Mesodermal cell (in vitro differentiated cells): Measurements from ENCODE around the gene OR4S1.
"Not testable (repeated sequence)": the region's sequence is repeated elsewhere in the genome, so short reads cannot be mapped to it uniquely, and the experiment has no call there.

ENCODE experiments used
- H3K27ac ChIP-seq: 2 replicates; pipeline ENCODE4 v1.7.0; 2013; ENCODE audit warnings: mild to moderate bottlenecking, low read depth, low read length, moderate library complexity; ENCODE audit not compliant: severe bottlenecking
- H3K36me3 ChIP-seq: 2 replicates; pipeline ENCODE4 v1.7.1; 2013; ENCODE audit warnings: mild to moderate bottlenecking, low read length, moderate library complexity; ENCODE audit not compliant: control insufficient read depth, insufficient read depth
- H3K4me1 ChIP-seq: one replicate; pipeline ENCODE4 v1.7.1; 2013; ENCODE audit warnings: mild to moderate bottlenecking, low read length; ENCODE audit not compliant: insufficient read depth, control insufficient read depth, poor library complexity, severe bottlenecking
- H3K4me3 ChIP-seq: 2 replicates; pipeline ENCODE4 v1.7.0; 2013; ENCODE audit warnings: low read length, control low read depth, mild to moderate bottlenecking; ENCODE audit not compliant: insufficient read depth, poor library complexity, severe bottlenecking; ENCODE audit errors: extremely low read depth
- H3K9me3 ChIP-seq: 2 replicates; pipeline ENCODE4 v1.7.1; 2013; ENCODE audit warnings: mild to moderate bottlenecking, low read length, moderate library complexity; ENCODE audit not compliant: control insufficient read depth
- WGBS, 2 experiments: methylation state at CpG; one replicate each; pipeline ENCODE4 v1.1.5; 2013; ENCODE audit warnings: missing lambda C conversion rate in 2 of 2; ENCODE audit not compliant: insufficient coverage in 2 of 2; 5-methylcytosine and 5-hydroxymethylcytosine counted together

OR4S1 gene

GRCh38 chr11:48346286-48346685 is 40.3 kb downstream of the OR4S1 start:
- H3K36me3 ChIP-seq, H3K4me3 ChIP-seq, H3K27ac ChIP-seq, H3K4me1 ChIP-seq, H3K9me3 ChIP-seq: not testable (repeated sequence)
- WGBS, 2 experiments = 61 to 90% methylated on average over 2 to 4 of the region's 5 CpGs

- WGBS, 2 experiments = 83% methylated on average over 1 of the region's 4 CpGs; no CpG with 5 or more reads in 1 of the 2 experiments
- H3K4me1 ChIP-seq = no peaks in the 10 kb centered on the region
- no peak overlapping the region for H3K27ac ChIP-seq
- H3K9me3 ChIP-seq = peaks cover 28% of the 10 kb centered on the region
- H3K36me3 ChIP-seq = no peaks in the 10 kb centered on the region
- no peak overlapping the region for H3K4me3 ChIP-seq
Observed at GRCh38 chr11:48354013-48354412, 48.0 kb downstream of the OR4S1 start.

GRCh38 chr11:48354677-48355076 is 48.7 kb downstream of the OR4S1 start:
- Histone ChIP-seq H3K36me3 (no peaks in the 10 kb centered on the region), H3K4me1 (no peaks in the 10 kb centered on the region), H3K9me3 (peaks cover 32% of the 10 kb centered on the region), H3K27ac (no peak overlapping the region), H3K4me3 (no peak overlapping the region)
- 57 to 80% methylated on average over 1 of the region's 1 CpG for WGBS, 2 experiments
